Neuronal stem cell (in vitro differentiated cells): ENCODE measurements around the gene RNF103.

Experiments
- DNase-seq: peaks from one replicate; pipeline ENCODE4 v3.0.0-alpha.2; 2013; ENCODE audit warnings: low spot score
- H2AFZ ChIP-seq: one replicate; pipeline ENCODE4 v1.6.1; 2013; ENCODE audit warnings: mild to moderate bottlenecking, low read length, inconsistent platforms
- H2AK5ac ChIP-seq: 2 replicates; pipeline ENCODE4 v1.6.1; 2013; ENCODE audit warnings: low read depth, mild to moderate bottlenecking, inconsistent platforms, low read length, moderate library complexity, mixed read lengths
- H2BK120ac ChIP-seq: 2 replicates; pipeline ENCODE4 v1.6.1; 2013; ENCODE audit warnings: low read depth, mild to moderate bottlenecking, inconsistent platforms, low read length, moderate library complexity, mixed read lengths
- H2BK12ac ChIP-seq: one replicate; pipeline ENCODE4 v1.6.1; 2013; ENCODE audit warnings: low read length, inconsistent platforms
- H2BK15ac ChIP-seq: 2 replicates; pipeline ENCODE4 v1.6.1; 2013; ENCODE audit warnings: mild to moderate bottlenecking, low read length, inconsistent platforms, mixed read lengths
- H2BK5ac ChIP-seq: one replicate; pipeline ENCODE4 v1.6.1; 2013; ENCODE audit warnings: inconsistent platforms, mild to moderate bottlenecking, low read length, moderate library complexity
- H3K14ac ChIP-seq: one replicate; pipeline ENCODE4 v1.6.1; 2013; ENCODE audit warnings: low read length, inconsistent platforms
- H3K18ac ChIP-seq: 2 replicates; pipeline ENCODE4 v1.6.1; 2013; ENCODE audit warnings: low read length, inconsistent platforms
- H3K23ac ChIP-seq: 2 replicates; pipeline ENCODE4 v1.6.1; 2013; ENCODE audit warnings: low read depth, mild to moderate bottlenecking, mixed read lengths, low read length, inconsistent platforms; ENCODE audit not compliant: poor library complexity
- H3K27ac ChIP-seq: replicated peaks from 3 replicates; pipeline ENCODE4 v1.5.1; 2013; ENCODE audit warnings: low read length, inconsistent platforms
- H3K27me3 ChIP-seq, 3 experiments: 2 replicates each; pipeline ENCODE4 v1.6.1; 2013; ENCODE audit warnings: low read length in 3 of 3, mild to moderate bottlenecking in 2 of 3, inconsistent platforms in 1 of 3, low read depth in 1 of 3, mixed read lengths in 1 of 3, moderate library complexity in 1 of 3; ENCODE audit not compliant: control insufficient read depth in 3 of 3, insufficient read depth in 3 of 3
- H3K36me3 ChIP-seq, 2 donors: replicated peaks in 1 of 2; 2 replicates each; pipeline ENCODE4 v1.6.1; 2013; ENCODE audit warnings: low read length in 2 of 2; ENCODE audit not compliant: control insufficient read depth in 2 of 2, insufficient read depth in 2 of 2
- H3K4ac ChIP-seq: 2 replicates; pipeline ENCODE4 v1.6.1; 2013; ENCODE audit warnings: inconsistent platforms, mild to moderate bottlenecking, low read length, moderate library complexity
- H3K4me1 ChIP-seq, 2 donors: 1 replicate in 1 of 2; 2 replicates in 1 of 2; pipeline ENCODE4 v1.6.1; 2013; ENCODE audit warnings: low read length in 2 of 2, low read depth in 1 of 2; ENCODE audit not compliant: control insufficient read depth in 2 of 2, insufficient read depth in 1 of 2
- H3K4me2 ChIP-seq: one replicate; pipeline ENCODE4 v1.6.1; 2013; ENCODE audit warnings: mild to moderate bottlenecking, low read length, inconsistent platforms; ENCODE audit not compliant: insufficient read depth, poor library complexity, severe bottlenecking
- H3K4me3 ChIP-seq, 2 donors: 2 replicates each; pipeline ENCODE4 v1.5.1; 2013; ENCODE audit warnings: low read length in 2 of 2, mild to moderate bottlenecking in 2 of 2, inconsistent platforms in 1 of 2, moderate library complexity in 1 of 2
- H3K79me1 ChIP-seq: one replicate; pipeline ENCODE4 v1.6.1; 2013; ENCODE audit warnings: low read depth, mild to moderate bottlenecking, inconsistent platforms, low read length, moderate library complexity
- H3K9ac ChIP-seq: one replicate; pipeline ENCODE4 v1.6.1; 2013; ENCODE audit warnings: mild to moderate bottlenecking, low read depth, low read length, inconsistent platforms; ENCODE audit not compliant: poor library complexity
- H3K9me3 ChIP-seq, 2 donors: replicated peaks in 1 of 2; 2 replicates each; pipeline versions ENCODE3 to v1.6.1; 2013; ENCODE audit warnings: low read length in 2 of 2, mild to moderate bottlenecking in 2 of 2, inconsistent platforms in 1 of 2, low read depth in 1 of 2, mixed read lengths in 1 of 2, moderate library complexity in 1 of 2; ENCODE audit not compliant: control insufficient read depth in 2 of 2, insufficient read depth in 1 of 2
- H4K8ac ChIP-seq: one replicate; pipeline ENCODE4 v1.6.1; 2013; ENCODE audit warnings: low read depth, mild to moderate bottlenecking, inconsistent platforms, low read length, moderate library complexity
- H4K91ac ChIP-seq: one replicate; pipeline ENCODE4 v1.6.1; 2013; ENCODE audit warnings: low read length, low read depth, mild to moderate bottlenecking, inconsistent platforms; ENCODE audit not compliant: poor library complexity
- WGBS, 2 donors: extraction: QIAGEN DNeasy Blood & Tissue Kit; methylation state at CpG; one replicate each; pipeline ENCODE4 v1.1.7; 2013; ENCODE audit warnings: missing lambda C conversion rate in 2 of 2, mixed read lengths in 1 of 2; ENCODE audit not compliant: insufficient read length in 2 of 2, insufficient replicate concordance in 1 of 2; ENCODE audit errors: extremely low coverage in 2 of 2; 5-methylcytosine and 5-hydroxymethylcytosine counted together

RNF103 gene

GRCh38 chr2:86645752-86646151 is 22.1 kb upstream of the RNF103 start:
- no peak overlapping the region for H2BK12ac ChIP-seq
- no peak overlapping the region for H4K8ac ChIP-seq
- no peak overlapping the region for H3K4me3 ChIP-seq
- no peak overlapping the region for H2BK120ac ChIP-seq
- H3K9me3 ChIP-seq, result no peaks in the 10 kb centered on the region
- H3K79me1 ChIP-seq, result no peaks in the 10 kb centered on the region
- H3K27me3 ChIP-seq, result no peaks in the 10 kb centered on the region
- no CpG with 5 or more reads among the region's 4 CpGs for WGBS, 2 donors
- no peaks in the 10 kb centered on the region for H3K4me1 ChIP-seq
- no peak overlapping the region for H3K27ac ChIP-seq
- H3K4me2 ChIP-seq, result no peak overlapping the region
- no peaks in the 10 kb centered on the region for H3K36me3 ChIP-seq
- no peak overlapping the region for H2AK5ac ChIP-seq
- H2BK5ac ChIP-seq, result no peak overlapping the region
- no peak overlapping the region for H2AFZ ChIP-seq
- no peak overlapping the region for H2BK15ac ChIP-seq
- H4K91ac ChIP-seq, result no peak overlapping the region
- H3K14ac ChIP-seq, result no peak overlapping the region
- DNase-seq, result no peak
- H3K4ac ChIP-seq, result peak overlapping the region; percentile 53
- no peak overlapping the region for H3K23ac ChIP-seq
- H3K9ac ChIP-seq, result no peak overlapping the region
- peak overlapping the region; percentile 48 for H3K18ac ChIP-seq

DNA sequence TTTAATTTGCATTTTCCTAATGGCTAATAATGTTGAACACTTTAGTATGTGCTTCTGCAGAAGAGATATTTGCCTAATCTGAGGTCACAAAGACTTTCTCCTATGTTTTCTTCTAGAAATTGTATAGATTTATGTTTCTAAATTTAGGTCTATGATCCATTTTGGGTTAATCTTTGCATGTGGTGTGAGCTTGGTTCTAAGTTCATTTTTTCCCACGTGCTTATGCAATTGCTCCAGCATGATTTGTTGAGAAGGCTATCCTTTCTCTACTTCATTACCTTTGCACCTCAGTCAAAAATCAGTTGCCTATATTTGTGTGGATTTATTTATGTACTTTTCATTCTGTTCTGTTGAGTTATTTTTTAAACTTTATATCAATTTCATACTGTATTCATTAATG is 15.0 kb upstream of the RNF103 start:
- Histone ChIP-seq H3K23ac (no peak overlapping the region), H2BK120ac (no peak overlapping the region), H4K91ac (no peak overlapping the region), H2BK5ac (no peak overlapping the region), H2BK15ac (no peak overlapping the region), H4K8ac (no peak overlapping the region), H3K9me3 (peaks cover 0 to 5% of the 10 kb centered on the region in 2 donors), H3K14ac (no peak overlapping the region), H2BK12ac (no peak overlapping the region), H3K27ac (no peak overlapping the region), H3K36me3 (no peaks in the 10 kb centered on the region), H3K9ac (no peak overlapping the region), H3K4me1 (no peaks in the 10 kb centered on the region), H2AFZ (no peak overlapping the region), H3K4me2 (no peak overlapping the region), H3K4me3 (no peak overlapping the region), H3K79me1 (no peaks in the 10 kb centered on the region), H3K4ac (no peak overlapping the region), H2AK5ac (no peak overlapping the region), H3K27me3 (no peaks in the 10 kb centered on the region), H3K18ac (no peak overlapping the region)
- WGBS, 2 donors, result no CpG with 5 or more reads among the region's 1 CpG
- DNase-seq, result no peak

DNA sequence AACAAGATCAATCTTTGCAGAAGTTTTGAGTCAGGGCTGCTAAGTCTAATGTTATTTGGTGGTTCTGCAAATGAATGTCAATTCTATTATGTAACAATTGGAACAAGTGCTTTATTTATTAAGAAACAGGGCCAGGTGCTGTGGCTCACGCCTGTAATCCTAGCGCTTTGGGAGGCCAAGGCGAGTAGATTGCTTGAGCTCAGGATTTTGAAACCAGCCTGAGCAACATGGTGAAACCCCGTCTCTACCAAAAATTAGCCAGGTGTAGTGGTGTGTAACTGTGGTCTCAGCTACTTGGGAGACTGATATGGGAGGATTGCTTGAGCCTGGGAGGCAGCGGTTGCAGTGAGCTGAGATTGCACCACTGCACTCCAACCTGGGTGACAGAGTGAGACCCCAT is 13.2 kb upstream of the RNF103 start:
- Histone ChIP-seq H3K4me2 (no peak overlapping the region), H3K23ac (no peak overlapping the region), H3K9me3 (peaks cover 0 to 5% of the 10 kb centered on the region in 2 donors), H2BK15ac (no peak overlapping the region), H3K4me1 (peaks cover 0 to 3% of the 10 kb centered on the region in 2 donors), H2AFZ (no peak overlapping the region), H4K91ac (no peak overlapping the region), H4K8ac (no peak overlapping the region), H3K36me3 (no peaks in the 10 kb centered on the region), H2BK5ac (no peak overlapping the region), H2BK120ac (no peak overlapping the region), H2AK5ac (no peak overlapping the region), H3K9ac (no peak overlapping the region), H3K14ac (no peak overlapping the region), H2BK12ac (no peak overlapping the region), H3K4ac (no peak overlapping the region), H3K18ac (no peak overlapping the region), H3K27ac (no peak overlapping the region), H3K4me3 (no peak overlapping the region), H3K79me1 (no peaks in the 10 kb centered on the region), H3K27me3 (no peaks in the 10 kb centered on the region)
- no CpG with 5 or more reads among the region's 5 CpGs for WGBS, 2 donors
- no peak for DNase-seq

DNA sequence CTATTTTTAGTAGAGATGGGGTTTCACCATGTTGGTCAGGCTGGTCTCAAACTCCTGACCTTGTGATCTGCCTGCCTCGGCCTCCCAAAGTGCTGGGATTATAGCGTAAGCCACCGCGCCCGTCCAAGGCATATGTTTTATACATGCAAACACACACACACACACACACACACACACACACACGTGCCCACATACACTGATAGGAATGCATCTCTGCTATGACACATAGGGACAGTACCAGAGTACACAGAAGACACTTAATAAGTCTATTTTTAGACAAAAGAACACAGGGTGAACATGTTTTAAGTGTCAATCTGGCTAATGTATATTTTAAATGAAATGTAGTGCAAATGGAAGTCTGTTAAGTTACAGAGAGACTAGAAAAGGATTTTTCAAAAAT is 10.7 kb upstream of the RNF103 start:
- H2AFZ ChIP-seq, result no peak overlapping the region
- H3K27me3 ChIP-seq, result no peaks in the 10 kb centered on the region
- H3K4me2 ChIP-seq, result no peak overlapping the region
- H3K9me3 ChIP-seq, result no peaks in the 10 kb centered on the region
- WGBS, 2 donors, result no CpG with 5 or more reads among the region's 6 CpGs
- H3K4me1 ChIP-seq, result peaks cover 0 to 5% of the 10 kb centered on the region in 2 donors
- H3K23ac ChIP-seq, result no peak overlapping the region
- H2BK120ac ChIP-seq, result no peak overlapping the region
- H4K8ac ChIP-seq, result no peak overlapping the region
- H3K79me1 ChIP-seq, result no peaks in the 10 kb centered on the region
- no peak for DNase-seq
- H3K14ac ChIP-seq, result no peak overlapping the region
- no peak overlapping the region for H2AK5ac ChIP-seq
- no peak overlapping the region for H3K9ac ChIP-seq
- H4K91ac ChIP-seq, result no peak overlapping the region
- H3K4me3 ChIP-seq, result no peak overlapping the region
- no peak overlapping the region for H2BK12ac ChIP-seq
- H2BK15ac ChIP-seq, result no peak overlapping the region
- no peaks in the 10 kb centered on the region for H3K36me3 ChIP-seq
- H3K18ac ChIP-seq, result no peak overlapping the region
- H3K27ac ChIP-seq, result no peak overlapping the region
- no peak overlapping the region for H3K4ac ChIP-seq
- no peak overlapping the region for H2BK5ac ChIP-seq
